ENCODE results near the gene PDE7B.

DNA sequence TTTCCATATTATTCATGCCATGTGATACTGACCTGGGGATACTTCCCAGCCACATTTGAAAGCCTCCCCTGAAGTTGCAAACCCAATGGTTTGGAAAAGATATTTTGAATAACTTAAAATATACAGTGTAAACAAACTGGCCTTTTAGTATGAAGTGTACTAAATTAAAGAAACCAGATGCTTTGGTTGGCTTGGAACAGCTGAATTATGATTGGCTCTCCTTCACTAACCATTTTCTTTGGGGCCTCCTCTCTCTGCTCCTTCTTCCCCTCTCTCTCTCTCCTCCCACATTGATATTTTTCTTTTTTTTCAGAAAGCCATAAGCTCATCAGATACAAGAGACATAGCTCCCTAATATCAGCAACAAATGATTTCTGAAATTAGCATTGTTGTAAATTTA is 232.0 kb downstream of the PDE7B start:
- TF ChIP-seq CTCF (IDR thresholded peaks at IDR 0.05) (no peak), POLR2A (IDR thresholded peaks at IDR 0.05) (no peak), EP300 (IDR thresholded peaks at IDR 0.05) (no peak)

Data from tibial nerve (tissue), 4 donors.